Esophagus squamous epithelium (tissue), 4 donors: ENCODE results near the gene ITGAL.

ENCODE experiments used
- CTCF ChIP-seq, 6 experiments: fragments of 450-650 bp in 4 of 6; fragments of 200-600 bp in 2 of 6; sonication (generic) in 2 of 6; IDR thresholded peaks; one replicate each; pipeline ENCODE4 v1.5.1; 2016 to 2019; ENCODE audit warnings: antibody characterized with exemption in 6 of 6, mild to moderate bottlenecking in 4 of 6, moderate library complexity in 4 of 6
- POLR2A ChIP-seq, 4 donors: fragments of 450-650 bp; IDR thresholded peaks; one replicate each; pipeline ENCODE4 v1.6.1; 2017; ENCODE audit warnings: antibody characterized with exemption in 4 of 4, mild to moderate bottlenecking in 4 of 4, moderate library complexity in 3 of 4

GRCh38 chr16:30555315-30556124 is 83.0 kb downstream of the ITGAL start:
- TF ChIP-seq CTCF (IDR thresholded peaks at IDR 0.05), result no peak
- TF ChIP-seq POLR2A (IDR thresholded peaks at IDR 0.05), result no peak
